NCI-H446 (cell line): ENCODE data around the gene CDH12.

ENCODE experiments used
- DNase-seq, 2 experiments: peaks; one replicate each; lab custom pipeline; 2025; lab: John Stamatoyannopoulos, UW

CDH12 gene

GRCh38 chr5:21823076-21823574, 1030.0 kb downstream of the CDH12 start:
- no peak for DNase-seq

- DNase-seq, result no peak
Observed at GRCh38 chr5:21820527-21820926, 1032.6 kb downstream of the CDH12 start.

- no peak for DNase-seq
Observed at GRCh38 chr5:21818370-21818720, 1034.8 kb downstream of the CDH12 start.

- peak in 1 of 2 experiments; percentile 60 for DNase-seq
Observed at GRCh38 chr5:21817668-21818369, 1035.3 kb downstream of the CDH12 start.

GRCh38 chr5:21810737-21811316, 1042.3 kb downstream of the CDH12 start:
- peak; percentile 73 to 81 for DNase-seq

- DNase-seq, result no peak
Observed at GRCh38 chr5:21809611-21810010, 1043.5 kb downstream of the CDH12 start.

- DNase-seq, result no peak
Observed at GRCh38 chr5:21807953-21808352, 1045.2 kb downstream of the CDH12 start.

GRCh38 chr5:21806943-21807342, 1046.2 kb downstream of the CDH12 start:
- DNase-seq, result no peak

GRCh38 chr5:21806271-21806670, 1046.9 kb downstream of the CDH12 start:
- no peak for DNase-seq

- DNase-seq, result peak; percentile 31 to 75
Observed at GRCh38 chr5:21802869-21803490, 1050.2 kb downstream of the CDH12 start.

GRCh38 chr5:21802100-21802499, 1051.0 kb downstream of the CDH12 start:
- no peak for DNase-seq

GRCh38 chr5:21792748-21793147, 1060.4 kb downstream of the CDH12 start:
- DNase-seq, result no peak

GRCh38 chr5:21791304-21791703, 1061.8 kb downstream of the CDH12 start:
- DNase-seq, result no peak

GRCh38 chr5:21784487-21784886, 1068.7 kb downstream of the CDH12 start:
- DNase-seq, result peak in 1 of 2 experiments; percentile 14

- DNase-seq, result peak in 1 of 2 experiments; percentile 33
Observed at GRCh38 chr5:21783074-21783679, 1070.0 kb downstream of the CDH12 start.

GRCh38 chr5:21776466-21776865, 1076.7 kb downstream of the CDH12 start:
- DNase-seq, result peak; percentile 23 to 83

- DNase-seq, result peak; percentile 39 to 80
Observed at GRCh38 chr5:21774801-21775200, 1078.3 kb downstream of the CDH12 start.

- DNase-seq, result peak in 1 of 2 experiments; percentile 27
Observed at GRCh38 chr5:21774281-21774680, 1078.9 kb downstream of the CDH12 start.

GRCh38 chr5:21773456-21773855, 1079.7 kb downstream of the CDH12 start:
- peak in 1 of 2 experiments; percentile 9 for DNase-seq

GRCh38 chr5:21765406-21765805, 1087.7 kb downstream of the CDH12 start:
- DNase-seq, result no peak

- DNase-seq, result no peak
Observed at GRCh38 chr5:21739096-21739495, 1114.0 kb downstream of the CDH12 start.

- no peak for DNase-seq
Observed at GRCh38 chr5:21723500-21723899, 1129.6 kb downstream of the CDH12 start.
